HEK293 (cell line): ENCODE data around the gene SYNE2.

Experiments used
- CTCF ChIP-seq: fragments of 450-650 bp; formaldehyde crosslinking; IDR thresholded peaks from 2 replicates; pipeline ENCODE4 v1.5.1; 2016; ENCODE audit warnings: missing biosample characterization, missing genetic modification characterization
- TCF7L2 ChIP-seq: IDR thresholded peaks from 2 replicates; pipeline ENCODE4 v1.6.1; 2011; ENCODE audit warnings: low read depth, mild to moderate bottlenecking, inconsistent platforms, low read length, moderate library complexity, borderline replicate concordance
- ZFP37 ChIP-seq: fragments of 450-650 bp; formaldehyde crosslinking; IDR thresholded peaks from 2 replicates; pipeline ENCODE4 v1.5.1; 2016; ENCODE audit warnings: missing biosample characterization, missing genetic modification characterization
- ZNF266 ChIP-seq: fragments of 450-650 bp; formaldehyde crosslinking; IDR thresholded peaks from 2 replicates; pipeline ENCODE4 v1.5.1; 2016; ENCODE audit warnings: missing biosample characterization, missing genetic modification characterization, low read depth
- ZNF561 ChIP-seq: fragments of 450-650 bp; IDR thresholded peaks from 2 replicates; pipeline ENCODE4 v1.5.1; 2018; ENCODE audit warnings: missing biosample characterization, missing genetic modification characterization, borderline replicate concordance
- ZNF837 ChIP-seq: fragments of 450-650 bp; formaldehyde crosslinking; IDR thresholded peaks from 2 replicates; pipeline ENCODE4 v1.5.1; 2016; ENCODE audit warnings: missing biosample characterization, missing genetic modification characterization

- TF ChIP-seq ZNF837 (tag by site-specific recombination), result no peak
- TF ChIP-seq CTCF, result no peak
- no peak for TF ChIP-seq ZNF266 (tag by site-specific recombination)
- TF ChIP-seq ZFP37, result no peak
- TF ChIP-seq ZNF561, result no peak
- no peak for TF ChIP-seq TCF7L2
Observed at GRCh38 chr14:64197996-64198395, 345.2 kb downstream of the SYNE2 start.
